ENCODE measurements around the gene ATP8B4. TPM values are rescaled to one million over a fixed set of nuclear protein-coding genes. Genes with fewer than 3 reads are reported as not detected.

ATP8B4 gene
- total and polyA plus RNA-seq, 10 of the 15 experiments (the other 5 are each of a cell fraction or from before 2014, with no cell fraction given): 0.02 to 0.94 (median 0.19) TPM

DNA sequence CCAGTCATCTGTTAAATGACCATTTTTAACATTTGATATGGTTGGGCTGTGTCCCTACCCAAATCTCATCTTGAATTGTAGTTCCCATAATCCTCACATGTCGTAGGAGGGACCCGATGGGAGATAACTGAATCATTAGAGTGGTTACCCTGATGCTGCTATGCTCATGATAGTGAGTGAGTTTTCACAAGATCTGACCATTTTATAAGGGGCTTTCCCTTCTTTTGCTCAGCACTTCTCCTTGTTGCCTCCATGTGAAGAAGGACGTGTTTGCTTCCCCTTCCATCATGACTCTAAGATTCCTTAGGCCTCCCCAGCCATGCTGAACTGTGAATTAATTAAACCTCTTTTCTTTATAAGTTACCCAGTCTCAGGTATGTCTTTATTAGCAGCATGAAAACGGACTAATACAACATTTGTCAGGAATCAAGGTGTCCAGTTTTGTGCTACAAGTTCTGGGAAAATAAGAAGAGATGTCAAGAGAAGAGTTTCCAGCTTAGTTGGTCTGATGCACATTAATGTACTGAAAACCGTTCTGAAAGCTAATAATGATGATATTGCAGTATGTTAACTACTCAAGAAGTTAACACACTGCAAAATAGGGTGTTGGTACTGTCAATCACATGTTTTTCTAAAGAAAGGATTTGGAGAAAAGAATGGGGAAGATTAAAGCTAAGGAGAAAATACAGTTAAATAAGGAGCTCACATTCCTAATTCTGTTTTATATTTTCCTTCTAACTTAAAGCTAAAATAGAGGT is 67.9 kb downstream of the ATP8B4 start (continued):
- no peak for TF ChIP-seq CUX1 (IDR thresholded peaks at IDR 0.05; ENCODE audit: insufficient replicate concordance, low read depth, low read length)
- no peak for TF ChIP-seq MTA3 (IDR thresholded peaks at IDR 0.05; ENCODE audit: borderline replicate concordance, low read length)
- TF ChIP-seq GABPA (IDR thresholded peaks at IDR 0.05; ENCODE audit: low read depth): no peak
- no peak for TF ChIP-seq BHLHE40 (IDR thresholded peaks at IDR 0.05; ENCODE audit: borderline replicate concordance in 1 of 2, low read depth in 2 of 2, low read length in 1 of 2)
- no peak for TF ChIP-seq TCF7 (IDR thresholded peaks at IDR 0.05; ENCODE audit: borderline replicate concordance)
- no peak for TF ChIP-seq MXI1 (IDR thresholded peaks at IDR 0.05; ENCODE audit: low read depth, low read length)
- no peak for TF ChIP-seq NFIC (IDR thresholded peaks at IDR 0.05; ENCODE audit: low read depth, low read length)
- TF ChIP-seq SUPT20H (IDR thresholded peaks at IDR 0.05; ENCODE audit: borderline replicate concordance, control insufficient read depth, low read depth, low read length): no peak
- TF ChIP-seq, protein P1, sequence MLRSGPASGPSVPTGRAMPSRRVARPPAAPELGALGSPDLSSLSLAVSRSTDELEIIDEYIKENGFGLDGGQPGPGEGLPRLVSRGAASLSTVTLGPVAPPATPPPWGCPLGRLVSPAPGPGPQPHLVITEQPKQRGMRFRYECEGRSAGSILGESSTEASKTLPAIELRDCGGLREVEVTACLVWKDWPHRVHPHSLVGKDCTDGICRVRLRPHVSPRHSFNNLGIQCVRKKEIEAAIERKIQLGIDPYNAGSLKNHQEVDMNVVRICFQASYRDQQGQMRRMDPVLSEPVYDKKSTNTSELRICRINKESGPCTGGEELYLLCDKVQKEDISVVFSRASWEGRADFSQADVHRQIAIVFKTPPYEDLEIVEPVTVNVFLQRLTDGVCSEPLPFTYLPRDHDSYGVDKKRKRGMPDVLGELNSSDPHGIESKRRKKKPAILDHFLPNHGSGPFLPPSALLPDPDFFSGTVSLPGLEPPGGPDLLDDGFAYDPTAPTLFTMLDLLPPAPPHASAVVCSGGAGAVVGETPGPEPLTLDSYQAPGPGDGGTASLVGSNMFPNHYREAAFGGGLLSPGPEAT (IDR thresholded peaks at IDR 0.05; ENCODE audit: low read depth): no peak

All from GM12878 (cell line).